HG03108 (cell line): ENCODE data around the gene PVRIG.
"Not testable (repeated sequence)": the region's sequence is repeated elsewhere in the genome, so short reads cannot be mapped to it uniquely, and the experiment has no call there.

Experiments
- ATAC-seq: cut with Tn5 transposase; IDR thresholded peaks from one replicate; pipeline ENCODE4 v1.9.1; 2021; ENCODE audit warnings: moderate library complexity; ENCODE audit not compliant: unreplicated experiment

The PVRIG gene

DNA sequence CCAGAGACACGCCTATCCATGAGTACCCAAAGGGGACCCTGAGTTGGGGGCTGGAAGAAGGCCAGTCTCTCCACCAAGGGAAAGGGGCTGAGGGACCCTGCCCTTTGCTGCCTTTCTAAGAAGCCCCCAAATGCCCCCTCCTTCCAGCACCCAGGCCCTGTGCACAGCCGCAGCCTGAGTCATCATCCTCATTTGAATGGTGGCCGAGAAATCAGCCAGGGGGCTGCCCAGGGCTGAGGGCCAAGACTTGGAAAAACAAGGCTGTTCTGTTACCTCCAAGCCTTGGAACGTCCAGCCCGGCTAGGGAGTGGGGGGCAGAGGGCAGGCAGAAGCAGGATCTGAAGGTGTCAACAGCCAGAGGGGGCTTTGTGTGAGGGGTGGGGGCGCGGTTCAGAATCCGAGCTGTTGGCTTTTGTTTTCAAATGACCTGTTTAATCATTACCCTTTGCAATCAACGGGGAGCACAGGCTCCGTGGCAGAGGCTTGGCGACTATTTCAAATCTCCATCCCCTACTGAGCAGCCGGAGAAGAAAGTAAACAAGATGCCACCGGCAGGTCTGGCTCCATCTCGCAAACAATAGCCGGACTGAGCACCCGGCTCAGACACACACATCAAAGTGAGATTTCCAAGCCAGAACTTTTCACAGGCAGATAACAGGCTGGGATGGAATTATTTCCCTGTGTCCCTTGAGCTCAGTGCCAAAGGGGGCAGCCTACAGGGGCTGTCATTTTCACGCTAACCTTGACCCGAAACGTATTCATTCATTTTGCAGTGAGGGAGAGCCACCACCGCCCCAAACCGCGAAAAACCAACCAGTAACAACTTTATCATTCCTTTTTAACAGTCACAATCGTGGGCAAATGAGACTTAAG is 50.5 kb downstream of the PVRIG start:
- not testable (repeated sequence) for ATAC-seq
